ENCODE measurements around the gene GHRHR.

GHRHR gene

GRCh38 chr7:31017721-31018120 lies 54.0 kb downstream of the GHRHR start:
- TF ChIP-seq MAX (IDR thresholded peaks at IDR 0.05; ENCODE audit: low read depth, low read length) (no peak), CTCF (IDR thresholded peaks at IDR 0.05; ENCODE audit: low read depth, low read length) (no peak), POLR2A (IDR thresholded peaks at IDR 0.05; ENCODE audit: extremely low read depth, insufficient read length) (no peak), MYC (IDR thresholded peaks at IDR 0.05; ENCODE audit: low read depth, low read length) (no peak)
- H3K4me3 ChIP-seq (ENCODE audit: low read depth, low read length): no peak overlapping the region
- DNase-seq (ENCODE audit: low read depth): no peak

DNA sequence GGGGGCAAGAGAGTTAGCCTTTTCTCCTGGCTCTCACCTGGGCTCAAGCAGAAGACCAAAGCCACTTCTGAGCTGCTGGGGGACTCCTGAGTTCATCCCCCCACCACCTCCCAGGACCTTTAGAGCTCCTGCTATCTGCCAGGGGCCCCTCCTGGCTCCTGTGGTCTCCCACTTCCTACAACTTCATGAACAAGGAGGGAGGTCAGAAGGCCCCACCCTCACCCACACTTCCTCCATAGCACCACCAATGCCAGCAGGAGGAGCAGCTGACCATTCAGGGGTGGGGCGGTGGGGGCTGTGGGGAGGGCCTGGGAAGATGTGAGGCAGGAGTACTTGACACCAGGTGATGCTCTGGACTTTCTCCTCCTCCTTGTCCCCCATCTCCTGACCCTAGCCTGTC lies 55.8 kb downstream of the GHRHR start:
- no peak for TF ChIP-seq POLR2A (IDR thresholded peaks at IDR 0.05; ENCODE audit: extremely low read depth, insufficient read length)
- no peak for TF ChIP-seq MYC (IDR thresholded peaks at IDR 0.05; ENCODE audit: low read depth, low read length)
- TF ChIP-seq CTCF (IDR thresholded peaks at IDR 0.05; ENCODE audit: low read depth, low read length): no peak
- TF ChIP-seq MAX (IDR thresholded peaks at IDR 0.05; ENCODE audit: low read depth, low read length): no peak
- DNase-seq (ENCODE audit: low read depth): peak; percentile 69
- H3K4me3 ChIP-seq (ENCODE audit: low read depth, low read length): no peak overlapping the region

- no peak overlapping the region for H3K4me3 ChIP-seq (ENCODE audit: low read depth, low read length)
- DNase-seq (ENCODE audit: low read depth): no peak
- TF ChIP-seq CTCF (IDR thresholded peaks at IDR 0.05; ENCODE audit: low read depth, low read length) (no peak), MAX (IDR thresholded peaks at IDR 0.05; ENCODE audit: low read depth, low read length) (no peak), POLR2A (IDR thresholded peaks at IDR 0.05; ENCODE audit: extremely low read depth, insufficient read length) (no peak), MYC (IDR thresholded peaks at IDR 0.05; ENCODE audit: low read depth, low read length) (no peak)
Measured at GRCh38 chr7:31020161-31020560, 56.4 kb downstream of the GHRHR start.

GRCh38 chr7:31020652-31021051 lies 56.9 kb downstream of the GHRHR start:
- DNase-seq (ENCODE audit: low read depth): no peak
- TF ChIP-seq CTCF (IDR thresholded peaks at IDR 0.05; ENCODE audit: low read depth, low read length) (no peak), POLR2A (IDR thresholded peaks at IDR 0.05; ENCODE audit: extremely low read depth, insufficient read length) (no peak), MAX (IDR thresholded peaks at IDR 0.05; ENCODE audit: low read depth, low read length) (no peak), MYC (IDR thresholded peaks at IDR 0.05; ENCODE audit: low read depth, low read length) (no peak)

GRCh38 chr7:31022117-31022516 lies 58.4 kb downstream of the GHRHR start:
- no peak overlapping the region for H3K4me3 ChIP-seq (ENCODE audit: low read depth, low read length)
- TF ChIP-seq MYC (IDR thresholded peaks at IDR 0.05; ENCODE audit: low read depth, low read length) (no peak), CTCF (IDR thresholded peaks at IDR 0.05; ENCODE audit: low read depth, low read length) (no peak), MAX (IDR thresholded peaks at IDR 0.05; ENCODE audit: low read depth, low read length) (no peak), POLR2A (IDR thresholded peaks at IDR 0.05; ENCODE audit: extremely low read depth, insufficient read length) (no peak)
- no peak for DNase-seq (ENCODE audit: low read depth)

More at GRCh38 chr7:31020652-31021051, 56.9 kb downstream of the GHRHR start:
- no peak overlapping the region for H3K4me3 ChIP-seq (ENCODE audit: low read depth, low read length)

- no peak overlapping the region for H3K4me3 ChIP-seq (ENCODE audit: low read depth, low read length)
- DNase-seq (ENCODE audit: low read depth): no peak
- TF ChIP-seq MYC (IDR thresholded peaks at IDR 0.05; ENCODE audit: low read depth, low read length) (no peak), MAX (IDR thresholded peaks at IDR 0.05; ENCODE audit: low read depth, low read length) (no peak), POLR2A (IDR thresholded peaks at IDR 0.05; ENCODE audit: extremely low read depth, insufficient read length) (no peak), CTCF (IDR thresholded peaks at IDR 0.05; ENCODE audit: low read depth, low read length) (no peak)
Measured at GRCh38 chr7:31022726-31023125, 59.0 kb downstream of the GHRHR start.

All from NB4 (cell line).